ENCODE data around the gene KIF14.

KIF14 gene

DNA sequence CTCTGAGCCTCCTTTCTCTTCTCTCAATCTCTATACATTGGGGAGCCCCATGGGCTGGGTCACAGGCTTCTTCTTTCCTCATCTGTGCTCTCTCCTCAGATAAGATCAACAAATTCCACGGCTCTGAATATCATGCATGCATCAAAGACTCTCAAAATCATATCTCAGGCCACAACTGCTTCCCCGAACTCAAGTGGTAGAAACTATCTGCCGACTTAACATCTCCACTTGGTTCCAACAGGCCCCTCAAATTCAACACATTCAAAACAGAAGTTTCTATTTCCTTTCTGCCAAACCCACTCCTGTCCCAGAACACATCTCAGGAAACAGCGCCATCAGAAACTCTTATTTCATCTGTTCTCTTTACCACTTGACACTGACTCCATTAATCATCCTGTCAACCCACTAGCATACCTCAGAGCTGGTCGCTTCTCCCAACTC lies 32.5 kb upstream of the KIF14 start:
- H3K9me3 ChIP-seq (ENCODE audit: severe bottlenecking), result no peaks in the 10 kb centered on the region
- H3K4me3 ChIP-seq (ENCODE audit: severe bottlenecking), result no peak overlapping the region
- no peaks in the 10 kb centered on the region for H3K27me3 ChIP-seq (ENCODE audit: insufficient read depth, poor library complexity, severe bottlenecking)
- no peak for ATAC-seq (ENCODE audit: low read depth)
- peak overlapping the region; percentile 98 for H3K27ac ChIP-seq (ENCODE audit: poor library complexity, severe bottlenecking)
- TF ChIP-seq, protein P1, sequence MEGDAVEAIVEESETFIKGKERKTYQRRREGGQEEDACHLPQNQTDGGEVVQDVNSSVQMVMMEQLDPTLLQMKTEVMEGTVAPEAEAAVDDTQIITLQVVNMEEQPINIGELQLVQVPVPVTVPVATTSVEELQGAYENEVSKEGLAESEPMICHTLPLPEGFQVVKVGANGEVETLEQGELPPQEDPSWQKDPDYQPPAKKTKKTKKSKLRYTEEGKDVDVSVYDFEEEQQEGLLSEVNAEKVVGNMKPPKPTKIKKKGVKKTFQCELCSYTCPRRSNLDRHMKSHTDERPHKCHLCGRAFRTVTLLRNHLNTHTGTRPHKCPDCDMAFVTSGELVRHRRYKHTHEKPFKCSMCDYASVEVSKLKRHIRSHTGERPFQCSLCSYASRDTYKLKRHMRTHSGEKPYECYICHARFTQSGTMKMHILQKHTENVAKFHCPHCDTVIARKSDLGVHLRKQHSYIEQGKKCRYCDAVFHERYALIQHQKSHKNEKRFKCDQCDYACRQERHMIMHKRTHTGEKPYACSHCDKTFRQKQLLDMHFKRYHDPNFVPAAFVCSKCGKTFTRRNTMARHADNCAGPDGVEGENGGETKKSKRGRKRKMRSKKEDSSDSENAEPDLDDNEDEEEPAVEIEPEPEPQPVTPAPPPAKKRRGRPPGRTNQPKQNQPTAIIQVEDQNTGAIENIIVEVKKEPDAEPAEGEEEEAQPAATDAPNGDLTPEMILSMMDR (IDR thresholded peaks at IDR 0.05; ENCODE audit: poor library complexity, severe bottlenecking), result no peak
- H3K36me3 ChIP-seq (ENCODE audit: low read depth), result peaks cover 70% of the 10 kb centered on the region
- H3K4me1 ChIP-seq (ENCODE audit: insufficient read depth, poor library complexity, severe bottlenecking), result peaks cover 17% of the 10 kb centered on the region
- no peak for DNase-seq (ENCODE audit: low spot score)

DNA sequence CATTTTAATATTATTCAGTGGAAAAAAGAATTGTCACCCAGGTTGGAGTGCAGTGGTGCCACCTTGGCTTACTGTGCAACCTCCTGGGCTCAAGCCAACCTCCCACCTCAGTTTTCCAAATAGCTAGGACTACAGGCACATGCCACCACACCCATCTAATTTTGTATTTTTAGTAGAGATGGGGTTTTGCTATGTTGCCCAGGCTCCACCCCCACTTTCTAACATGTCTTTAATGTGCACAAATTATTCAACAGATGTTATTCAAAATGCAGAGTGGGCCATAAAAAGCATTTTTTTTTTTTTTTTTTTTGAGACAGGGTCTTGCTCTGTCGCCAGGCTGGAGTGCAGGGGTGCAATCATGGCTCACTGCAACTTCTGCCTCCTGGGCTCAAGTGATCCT lies 31.8 kb upstream of the KIF14 start:
- Histone ChIP-seq H3K36me3 (ENCODE audit: low read depth) (peaks cover 67% of the 10 kb centered on the region), H3K27me3 (ENCODE audit: insufficient read depth, poor library complexity, severe bottlenecking) (no peaks in the 10 kb centered on the region), H3K4me3 (ENCODE audit: severe bottlenecking) (no peak overlapping the region), H3K4me1 (ENCODE audit: insufficient read depth, poor library complexity, severe bottlenecking) (peaks cover 17% of the 10 kb centered on the region), H3K27ac (ENCODE audit: poor library complexity, severe bottlenecking) (peak overlapping the region; percentile 98), H3K9me3 (ENCODE audit: severe bottlenecking) (no peaks in the 10 kb centered on the region)
- TF ChIP-seq, protein P1 (IDR thresholded peaks at IDR 0.05; ENCODE audit: poor library complexity, severe bottlenecking), result no peak
- DNase-seq (ENCODE audit: low spot score), result no peak
- ATAC-seq (ENCODE audit: low read depth), result no peak

DNA sequence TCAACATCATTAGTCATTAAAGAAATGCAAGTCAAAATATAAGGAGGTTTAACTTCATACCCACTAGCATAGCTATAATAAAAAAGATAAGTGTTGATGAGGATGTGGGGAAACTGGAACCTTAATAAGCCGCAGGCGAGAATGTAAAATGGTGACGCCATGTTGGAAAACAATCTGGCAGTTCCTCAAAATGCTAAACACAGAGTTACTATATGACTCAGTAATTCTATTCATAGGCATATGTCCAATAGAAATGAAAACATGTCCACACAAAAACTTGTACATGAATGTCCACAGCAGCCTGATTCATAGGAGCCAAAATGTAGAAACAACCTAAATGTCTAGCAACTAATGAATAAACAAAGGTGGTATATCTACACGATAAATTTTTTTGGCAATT lies 26.0 kb upstream of the KIF14 start:
- peaks cover 77% of the 10 kb centered on the region for H3K36me3 ChIP-seq (ENCODE audit: low read depth)
- no peaks in the 10 kb centered on the region for H3K27me3 ChIP-seq (ENCODE audit: insufficient read depth, poor library complexity, severe bottlenecking)
- ATAC-seq (ENCODE audit: low read depth) (no peak), DNase-seq (ENCODE audit: low spot score) (no peak)
- H3K4me3 ChIP-seq (ENCODE audit: severe bottlenecking), result no peak overlapping the region
- H3K27ac ChIP-seq (ENCODE audit: poor library complexity, severe bottlenecking), result peak overlapping the region; percentile 13
- TF ChIP-seq, protein P1 (IDR thresholded peaks at IDR 0.05; ENCODE audit: poor library complexity, severe bottlenecking), result no peak
- H3K9me3 ChIP-seq (ENCODE audit: severe bottlenecking), result no peaks in the 10 kb centered on the region
- peaks cover 6% of the 10 kb centered on the region for H3K4me1 ChIP-seq (ENCODE audit: insufficient read depth, poor library complexity, severe bottlenecking)

DNA sequence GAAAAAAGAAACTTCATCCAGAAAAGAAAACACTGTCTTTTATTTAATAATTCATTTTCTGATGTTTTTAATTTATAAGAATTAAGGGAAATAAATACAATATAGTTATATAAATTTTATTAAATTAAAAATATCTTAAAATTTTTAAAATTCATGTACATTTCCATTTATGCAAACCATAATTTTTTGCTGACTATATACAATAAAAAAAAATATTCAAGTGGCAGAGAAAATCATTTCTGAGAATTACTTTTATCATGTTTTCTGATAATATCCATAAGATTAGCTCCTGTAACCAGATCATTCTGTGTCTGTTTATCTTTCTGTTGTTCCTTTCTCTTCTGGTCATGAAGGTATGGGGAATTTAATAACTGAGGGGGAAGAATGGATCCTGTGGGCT lies 23.5 kb upstream of the KIF14 start:
- ATAC-seq (ENCODE audit: low read depth) (no peak), DNase-seq (ENCODE audit: low spot score) (no peak)
- Histone ChIP-seq H3K9me3 (ENCODE audit: severe bottlenecking) (no peaks in the 10 kb centered on the region), H3K27ac (ENCODE audit: poor library complexity, severe bottlenecking) (no peak overlapping the region), H3K4me3 (ENCODE audit: severe bottlenecking) (no peak overlapping the region), H3K27me3 (ENCODE audit: insufficient read depth, poor library complexity, severe bottlenecking) (no peaks in the 10 kb centered on the region), H3K36me3 (ENCODE audit: low read depth) (peaks cover 60% of the 10 kb centered on the region), H3K4me1 (ENCODE audit: insufficient read depth, poor library complexity, severe bottlenecking) (peaks cover 24% of the 10 kb centered on the region)
- TF ChIP-seq, protein P1 (IDR thresholded peaks at IDR 0.05; ENCODE audit: poor library complexity, severe bottlenecking), result no peak

DNA sequence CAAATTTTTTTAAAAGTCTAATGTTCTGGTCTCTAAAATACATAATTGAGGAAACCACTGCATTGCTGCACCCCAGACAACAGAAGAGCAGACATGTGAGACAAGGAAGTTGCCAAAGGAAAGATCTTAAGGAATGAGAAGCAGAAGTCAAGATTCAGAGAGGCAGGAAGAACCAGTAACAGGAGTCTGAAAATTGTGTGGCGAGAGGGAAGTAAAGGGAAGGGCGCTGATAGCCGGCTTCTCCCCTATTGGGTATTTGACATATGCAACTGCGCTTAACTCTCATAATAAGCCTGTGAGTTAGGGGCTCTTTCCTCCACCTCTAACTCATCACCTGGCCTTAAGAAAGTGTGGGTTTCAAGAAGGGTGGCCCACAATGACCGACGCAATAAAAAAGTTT lies 21.9 kb upstream of the KIF14 start:
- no peak for DNase-seq (ENCODE audit: low spot score)
- no peaks in the 10 kb centered on the region for H3K9me3 ChIP-seq (ENCODE audit: severe bottlenecking)
- no peak overlapping the region for H3K4me3 ChIP-seq (ENCODE audit: severe bottlenecking)
- no peak for ATAC-seq (ENCODE audit: low read depth)
- H3K36me3 ChIP-seq (ENCODE audit: low read depth), result peaks cover 48% of the 10 kb centered on the region
- peaks cover 24% of the 10 kb centered on the region for H3K4me1 ChIP-seq (ENCODE audit: insufficient read depth, poor library complexity, severe bottlenecking)
- TF ChIP-seq, protein P1 (IDR thresholded peaks at IDR 0.05; ENCODE audit: poor library complexity, severe bottlenecking), result no peak
- peak overlapping the region; percentile 89 for H3K27ac ChIP-seq (ENCODE audit: poor library complexity, severe bottlenecking)
- H3K27me3 ChIP-seq (ENCODE audit: insufficient read depth, poor library complexity, severe bottlenecking), result no peaks in the 10 kb centered on the region
